GM19395 (cell line): Measurements from ENCODE around the gene NRXN3.

ENCODE experiments used
- ATAC-seq: cut with Tn5 transposase; IDR thresholded peaks from one replicate; pipeline ENCODE4 v1.9.1; 2021; ENCODE audit warnings: mild to moderate bottlenecking, moderate library complexity; ENCODE audit not compliant: unreplicated experiment

The NRXN3 gene

DNA sequence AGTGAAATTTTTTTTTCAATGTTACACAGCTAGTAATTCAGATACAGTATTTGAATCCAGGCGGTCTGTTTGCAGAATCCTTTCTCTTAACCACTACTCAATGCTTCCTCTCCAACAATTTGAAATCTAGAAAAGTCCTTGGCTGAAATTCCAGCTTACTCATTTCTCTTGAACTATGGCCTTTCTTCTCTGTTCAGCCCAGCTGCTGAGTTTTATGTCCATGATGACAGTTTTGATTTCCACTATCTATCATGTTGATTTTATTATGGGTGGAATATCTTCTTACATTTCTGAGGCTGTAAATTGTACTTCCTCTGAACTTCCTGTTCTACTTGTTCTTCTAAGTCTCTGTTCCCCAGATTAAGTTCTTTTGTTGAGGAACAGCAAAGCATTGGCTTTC, 1725.8 kb downstream of the NRXN3 start:
- no peak for ATAC-seq

DNA sequence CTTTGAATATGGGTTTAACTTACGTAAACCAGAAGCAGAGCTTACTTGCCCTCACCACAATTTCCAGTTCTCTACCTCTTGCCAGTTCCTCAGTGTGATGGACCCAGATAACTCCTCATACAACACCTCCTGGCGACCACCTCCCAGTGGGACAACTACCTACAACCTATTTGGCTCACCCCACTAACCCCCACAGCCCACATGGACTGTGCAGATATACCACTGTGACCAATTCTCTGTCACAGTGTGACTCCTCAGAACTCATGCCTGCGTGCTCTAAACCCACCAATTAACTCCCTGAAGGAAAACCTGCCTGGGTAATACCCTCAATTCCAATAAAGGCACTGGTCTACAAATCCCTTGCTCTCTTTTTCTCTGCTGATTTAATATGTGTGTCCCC, 1729.4 kb downstream of the NRXN3 start:
- ATAC-seq: no peak

- ATAC-seq: no peak
Measured at GRCh38 chr14:79904497-79904896, 1734.3 kb downstream of the NRXN3 start.

DNA sequence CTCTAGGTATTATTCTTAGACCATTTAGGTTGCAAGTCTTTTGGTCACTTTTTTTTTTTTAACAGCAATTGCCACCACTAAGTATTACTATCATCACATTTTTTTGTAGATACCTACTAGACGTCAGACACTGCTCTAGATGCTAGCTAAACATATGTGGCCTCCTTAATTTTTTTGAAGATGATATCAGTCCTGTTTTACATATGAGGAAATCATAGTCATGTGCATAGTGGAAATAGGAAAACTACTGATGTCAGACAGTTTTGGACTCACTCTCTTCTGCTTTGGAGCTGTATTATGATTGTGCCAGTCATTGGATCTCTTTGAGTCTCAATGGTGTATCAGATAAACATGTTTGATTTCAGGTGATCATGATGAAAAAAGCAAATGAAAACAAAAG, 1736.8 kb downstream of the NRXN3 start:
- no peak for ATAC-seq

GRCh38 chr14:79910086-79910485, 1739.9 kb downstream of the NRXN3 start:
- ATAC-seq: no peak

DNA sequence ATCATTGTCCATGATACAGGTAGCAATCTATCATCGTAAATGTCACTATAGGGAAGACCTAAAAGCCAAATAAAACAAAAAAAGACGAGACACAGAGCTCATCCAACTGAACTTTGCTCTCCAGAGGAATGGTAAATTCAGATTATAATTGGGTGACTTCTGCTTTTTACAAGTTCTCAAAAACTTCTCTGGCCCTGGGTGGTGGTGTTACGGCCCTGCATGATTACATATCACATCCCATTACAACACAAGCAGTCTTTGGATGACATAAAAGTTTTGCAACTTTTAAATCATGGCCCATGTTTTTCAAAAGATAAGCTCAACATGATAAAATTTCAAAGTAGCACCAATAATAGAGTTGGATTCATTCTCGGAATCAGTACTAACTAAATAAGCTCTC, 1741.6 kb downstream of the NRXN3 start:
- ATAC-seq: no peak

GRCh38 chr14:79914595-79914994, 1744.4 kb downstream of the NRXN3 start:
- ATAC-seq: no peak

DNA sequence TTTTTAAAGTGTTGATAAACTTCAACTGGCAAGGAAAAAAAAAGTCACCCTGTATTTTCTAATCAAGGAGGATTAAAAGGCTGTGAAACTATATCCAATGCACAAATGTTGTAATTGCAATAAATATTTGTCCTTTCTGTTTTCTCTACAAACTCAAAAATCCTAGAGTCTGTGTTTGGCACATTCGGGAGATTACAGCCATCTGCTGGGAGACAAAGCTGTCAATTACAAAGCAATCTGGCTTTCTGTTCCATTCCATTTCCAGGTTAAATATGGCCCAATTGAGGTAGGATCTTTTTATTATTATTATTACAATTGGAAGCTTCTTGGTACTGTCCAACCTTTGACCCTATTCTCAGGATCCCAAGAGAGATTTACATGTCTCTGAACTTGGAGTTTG, 1745.2 kb downstream of the NRXN3 start:
- ATAC-seq: no peak

DNA sequence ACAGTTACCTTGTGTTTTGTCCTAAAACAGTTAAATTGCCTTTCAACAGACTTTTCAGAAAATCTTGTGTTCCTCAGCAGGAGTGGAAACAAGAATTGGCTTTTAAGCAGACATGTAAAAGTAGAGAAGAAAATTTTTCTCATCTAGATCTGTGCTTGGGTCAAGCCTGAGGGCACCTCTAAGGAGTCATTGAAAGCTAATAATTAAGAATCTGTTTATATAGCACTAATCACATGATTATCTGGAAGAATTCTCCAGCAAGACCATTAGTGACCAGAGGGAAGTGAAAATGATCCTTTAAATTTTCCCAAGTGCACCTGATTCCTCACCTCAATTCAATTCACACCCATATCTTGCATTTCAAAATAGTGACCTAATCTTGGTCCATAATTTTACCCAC, 1746.1 kb downstream of the NRXN3 start:
- no peak for ATAC-seq

- ATAC-seq: no peak
Measured at GRCh38 chr14:79916892-79917291, 1746.7 kb downstream of the NRXN3 start.
